H1 (cell line): ENCODE measurements around the gene OR2H2. TPM values are rescaled to one million over a fixed set of nuclear protein-coding genes. Genes with fewer than 3 reads are reported as not detected.

Source experiments
- CTCF ChIA-PET: fragments of 300-600 bp; sonication (Branson Sonifier 250); formaldehyde crosslinking; loops from one replicate; lab custom pipeline; 2021; ENCODE audit not compliant: partially characterized antibody; lab: Charles Lee
- POLR2A ChIA-PET: fragments of 300-600 bp; sonication (Branson Sonifier 250); formaldehyde crosslinking; loops from one replicate; lab custom pipeline; 2021; ENCODE audit warnings: inconsistent platforms; ENCODE audit not compliant: partially characterized antibody; lab: Charles Lee
- DNase-seq, 2 experiments: peaks; one replicate each; pipeline versions ENCODE4 v3.0.0 to v3.0.0-alpha.2; 2010 to 2022; ENCODE audit warnings: low spot score in 2 of 2, low read depth in 1 of 2, mixed read lengths in 1 of 2
- FAIRE-seq: peaks from 2 replicates; lab custom pipeline; 2011; peaks lifted over from hg19 to GRCh38; lab: Jason Lieb, UNC
- H2AFZ ChIP-seq: 2 replicates; pipeline ENCODE4 v1.8.1; 2012; ENCODE audit warnings: low read length, inconsistent platforms
- H2AK5ac ChIP-seq: 2 replicates; pipeline ENCODE4 v1.6.1; 2013; ENCODE audit warnings: low read depth, low read length
- H2BK120ac ChIP-seq: replicated peaks from 2 replicates; pipeline ENCODE3; 2013; ENCODE audit warnings: low read depth, low read length, inconsistent platforms
- H2BK12ac ChIP-seq: 2 replicates; pipeline ENCODE4 v1.6.1; 2013; ENCODE audit warnings: low read depth, low read length
- H2BK15ac ChIP-seq: 2 replicates; pipeline ENCODE4 v1.6.1; 2013; ENCODE audit warnings: low read length
- H2BK20ac ChIP-seq: 2 replicates; pipeline ENCODE4 v1.6.1; 2013; ENCODE audit warnings: low read length
- H2BK5ac ChIP-seq: 2 replicates; pipeline ENCODE4 v1.6.1; 2013; ENCODE audit warnings: low read depth, low read length
- H3K14ac ChIP-seq: 2 replicates; pipeline ENCODE4 v1.6.1; 2013; ENCODE audit warnings: inconsistent platforms; ENCODE audit not compliant: insufficient read length
- H3K18ac ChIP-seq: 2 replicates; pipeline ENCODE4 v1.6.1; 2013; ENCODE audit warnings: low read length; ENCODE audit errors: extremely low read depth
- H3K23ac ChIP-seq: 2 replicates; pipeline ENCODE4 v1.6.1; 2013; ENCODE audit warnings: inconsistent platforms; ENCODE audit not compliant: insufficient read length
- H3K23me2 ChIP-seq: 2 replicates; pipeline ENCODE4 v1.6.1; 2013; ENCODE audit warnings: low read depth, low read length
- H3K27ac ChIP-seq: 2 replicates; pipeline ENCODE4 v1.6.1; 2011; ENCODE audit warnings: low read depth, low read length, inconsistent platforms
- H3K27me3 ChIP-seq, 4 experiments: replicated peaks in 1 of 4; 1 replicate in 1 of 4; 2 replicates in 3 of 4; pipeline versions ENCODE4 v1.6.1 to v1.8.1; 2011 to 2013; ENCODE audit warnings: low read length in 3 of 4, mild to moderate bottlenecking in 3 of 4, inconsistent platforms in 2 of 4, mixed read lengths in 2 of 4, moderate library complexity in 1 of 4; ENCODE audit not compliant: control insufficient read depth in 3 of 4, insufficient read depth in 3 of 4; ENCODE audit errors: extremely low read depth in 1 of 4
- H3K36me3 ChIP-seq, 4 experiments: 2 replicates each; pipeline versions ENCODE4 v1.6.1 to v1.8.1; 2011 to 2013; ENCODE audit warnings: mild to moderate bottlenecking in 4 of 4, low read length in 3 of 4, moderate library complexity in 2 of 4, control low read depth in 1 of 4, inconsistent platforms in 1 of 4; ENCODE audit not compliant: insufficient read depth in 4 of 4, control insufficient read depth in 2 of 4
- H3K4ac ChIP-seq: replicated peaks from 2 replicates; pipeline ENCODE3; 2013; ENCODE audit warnings: low read length, low read depth, mixed read lengths, inconsistent platforms; ENCODE audit not compliant: insufficient read length
- H3K4me1 ChIP-seq, 4 experiments: replicated peaks in 1 of 4; 1 replicate in 1 of 4; 2 replicates in 3 of 4; pipeline versions ENCODE4 v1.6.1 to v1.8.1; 2011 to 2013; ENCODE audit warnings: low read length in 3 of 4, inconsistent platforms in 2 of 4, mixed read lengths in 1 of 4; ENCODE audit not compliant: insufficient read depth in 4 of 4, control insufficient read depth in 3 of 4
- H3K4me2 ChIP-seq, 2 experiments: 2 replicates each; pipeline versions ENCODE4 v1.6.1 to v1.8.1; 2011 to 2013; ENCODE audit warnings: low read depth in 2 of 2, low read length in 2 of 2, control low read depth in 1 of 2, inconsistent platforms in 1 of 2, mild to moderate bottlenecking in 1 of 2; ENCODE audit not compliant: insufficient read depth in 1 of 2
- H3K4me3 ChIP-seq, 4 experiments: fragments of 200-600, 300-600 bp in 1 of 4; sonication (generic), shearing (Covaris generic), sonication (Bioruptor Twin) in 1 of 4; 2 replicates each; pipeline versions ENCODE4 v1.5.1 to v1.8.1; 2011 to 2016; ENCODE audit warnings: low read length in 4 of 4, low read depth in 3 of 4, control low read depth in 2 of 4, inconsistent platforms in 2 of 4, mild to moderate bottlenecking in 2 of 4, mixed read lengths in 1 of 4, moderate library complexity in 1 of 4; ENCODE audit not compliant: insufficient read depth in 2 of 4; ENCODE audit errors: extremely low read depth in 1 of 4
- H3K56ac ChIP-seq: replicated peaks from 2 replicates; pipeline ENCODE3; 2013; ENCODE audit warnings: low read depth, mild to moderate bottlenecking, mixed read lengths, low read length, inconsistent platforms; ENCODE audit not compliant: insufficient read length
- H3K79me1 ChIP-seq: 2 replicates; pipeline ENCODE4 v1.6.1; 2013; ENCODE audit warnings: low read depth, low read length, control low read depth
- H3K79me2 ChIP-seq, 2 experiments: 2 replicates each; pipeline versions ENCODE4 v1.6.1 to v1.8.1; 2012 to 2013; ENCODE audit warnings: low read length in 2 of 2, mild to moderate bottlenecking in 2 of 2, inconsistent platforms in 1 of 2; ENCODE audit not compliant: insufficient read depth in 2 of 2, control insufficient read depth in 1 of 2
- H3K9ac ChIP-seq, 4 experiments: replicated peaks in 1 of 4; 1 replicate in 1 of 4; 2 replicates in 3 of 4; pipeline versions ENCODE4 v1.6.1 to v1.8.1; 2011 to 2013; ENCODE audit warnings: low read depth in 3 of 4, low read length in 3 of 4, control low read depth in 2 of 4, mild to moderate bottlenecking in 2 of 4, moderate library complexity in 2 of 4, inconsistent platforms in 1 of 4; ENCODE audit errors: extremely low read depth in 1 of 4
- H3K9me3 ChIP-seq, 2 experiments: 2 replicates each; pipeline versions ENCODE4 v1.6.1 to v1.8.1; 2012 to 2013; ENCODE audit warnings: mild to moderate bottlenecking in 2 of 2, moderate library complexity in 2 of 2, control low read depth in 1 of 2, inconsistent platforms in 1 of 2, low read depth in 1 of 2, low read length in 1 of 2, mixed read lengths in 1 of 2; ENCODE audit not compliant: insufficient read depth in 2 of 2
- H4K20me1 ChIP-seq, 2 experiments: replicated peaks in 1 of 2; 2 replicates each; pipeline versions ENCODE3 to v1.8.1; 2011 to 2013; ENCODE audit warnings: inconsistent platforms in 2 of 2, low read length in 2 of 2, mild to moderate bottlenecking in 1 of 2; ENCODE audit not compliant: insufficient read depth in 2 of 2, control insufficient read depth in 1 of 2
- H4K5ac ChIP-seq: 2 replicates; pipeline ENCODE4 v1.6.1; 2013; ENCODE audit warnings: low read length, low read depth, mixed read lengths, inconsistent platforms; ENCODE audit not compliant: insufficient read length
- H4K8ac ChIP-seq: 2 replicates; pipeline ENCODE4 v1.8.0; 2013; ENCODE audit warnings: mild to moderate bottlenecking, moderate library complexity, low read length, inconsistent platforms; ENCODE audit not compliant: insufficient read depth; ENCODE audit errors: extremely low read depth
- H4K91ac ChIP-seq: replicated peaks from 2 replicates; pipeline ENCODE3; 2013; ENCODE audit warnings: low read length, mixed read lengths, inconsistent platforms; ENCODE audit not compliant: insufficient read length
- CBX5 ChIP-seq: fragments of 300-800, 300-1000 bp; sonication (generic); IDR thresholded peaks from 2 replicates; pipeline ENCODE4 v1.7.1; 2016; ENCODE audit warnings: antibody characterized with exemption, low read length, low read depth
- CHD1 ChIP-seq: IDR thresholded peaks from 2 replicates; pipeline ENCODE4 v1.6.1; 2012; ENCODE audit warnings: low read depth, low read length, improper control_type of control experiment
- E2F6 ChIP-seq: IDR thresholded peaks from 2 replicates; pipeline ENCODE4 v1.6.1; 2012; ENCODE audit warnings: inconsistent platforms
- EGR1 ChIP-seq: IDR thresholded peaks from 2 replicates; pipeline ENCODE4 v1.6.1; 2011; ENCODE audit warnings: low read depth, low read length, borderline replicate concordance
- HDAC2 ChIP-seq, 2 experiments: fragments of 300-600 bp in 1 of 2; sonication (generic) in 1 of 2; IDR thresholded peaks; 2 replicates each; pipeline ENCODE4 v1.6.1; 2011 to 2012; ENCODE audit warnings: low read depth in 2 of 2, low read length in 2 of 2, mild to moderate bottlenecking in 2 of 2, moderate library complexity in 2 of 2, borderline replicate concordance in 1 of 2, inconsistent platforms in 1 of 2
- POLR2AphosphoS5 ChIP-seq: IDR thresholded peaks from 2 replicates; pipeline ENCODE4 v1.6.1; 2011; ENCODE audit warnings: low read depth, low read length
- RXRA ChIP-seq: IDR thresholded peaks from 2 replicates; pipeline ENCODE4 v1.6.1; 2011; ENCODE audit warnings: low read depth, mild to moderate bottlenecking, low read length, moderate library complexity; ENCODE audit not compliant: insufficient read depth
- SIN3A ChIP-seq, 2 experiments: IDR thresholded peaks in 1 of 2; conservative IDR thresholded peaks in 1 of 2; 2 replicates each; pipeline ENCODE4 v1.6.1; 2011 to 2012; ENCODE audit warnings: low read length in 2 of 2, improper control_type of control experiment in 1 of 2, low read depth in 1 of 2, mild to moderate bottlenecking in 1 of 2
- SP2 ChIP-seq: IDR thresholded peaks from 2 replicates; pipeline ENCODE4 v1.6.1; 2012; ENCODE audit warnings: mild to moderate bottlenecking, low read length, inconsistent platforms
- TAF1 ChIP-seq: IDR thresholded peaks from 2 replicates; pipeline ENCODE4 v1.6.1; 2011; ENCODE audit warnings: mild to moderate bottlenecking, low read depth, low read length
- TCF12 ChIP-seq: IDR thresholded peaks from 2 replicates; pipeline ENCODE4 v1.6.1; 2011; ENCODE audit warnings: low read depth, mild to moderate bottlenecking, low read length
- YY1 ChIP-seq: IDR thresholded peaks from 2 replicates; pipeline ENCODE4 v1.6.1; 2011; ENCODE audit warnings: low read depth, mild to moderate bottlenecking, low read length
- WGBS, 2 experiments: shearing (Covaris generic) in 1 of 2; methylation state at CpG; one replicate each; pipeline versions ENCODE4 v1.1.6 to v1.1.7; 2013 to 2015; ENCODE audit warnings: low lambda C conversion rate in 2 of 2, mixed read lengths in 2 of 2, inconsistent platforms in 1 of 2, low coverage in 1 of 2, missing lambda C conversion rate in 1 of 2; ENCODE audit not compliant: insufficient replicate concordance in 2 of 2, insufficient coverage in 1 of 2, insufficient read length in 1 of 2; ENCODE audit errors: extremely low coverage in 1 of 2, missing lambda C conversion rate in 1 of 2; 5-methylcytosine and 5-hydroxymethylcytosine counted together
- polyA plus RNA-seq, 7 experiments: library from polyadenylated mRNA; depleted of rRNA in 3 of 7; stranded (reverse) in 5 of 7; unstranded in 2 of 7; fragments of >200 nt in 5 of 7; fragments of 200-250 nt in 2 of 7; gene quantifications; 1 replicate in 5 of 7; 2 replicates in 1 of 7; 4 replicates in 1 of 7; pipeline versions ENCODE4 v1.2.1 to v1.2.3, GENCODE V29; 2011 to 2013; ENCODE audit warnings: missing spikeins in 2 of 7, mixed read lengths in 2 of 7
- total RNA-seq: library from RNA; stranded (reverse); fragmentation: NEBNext Ultra II Directional; extraction: Animal tissue kit (Norgen Biotek cat#: 25700); gene quantifications from 2 replicates; pipeline ENCODE4 v1.2.1, GENCODE V29; 2021

OR2H2 gene
- total and polyA plus RNA-seq, 2 of the 8 experiments (the other 6 are each of a cell fraction or from before 2014, with no cell fraction given): not detected

GRCh38 chr6:29624520-29624961 is 39.6 kb downstream of the OR2H2 start:
- peak overlapping the region; percentile 54; the same call in 1 of the 2 replicates for H2BK5ac ChIP-seq
- H3K4me3 ChIP-seq: peak overlapping the region in 3 of 4 experiments; percentile 10 to 92 (median 36); a peak in 4 of 8 replicates
- H3K23ac ChIP-seq: no peak overlapping the region
- no peak overlapping the region for H3K9ac ChIP-seq
- H4K91ac ChIP-seq: no peak overlapping the region
- ChIA-PET CTCF (interaction anchor here (0.8 to 33.1 kb wide), 7 partner anchors 9 to 72 kb away, joined by 3 to 658 read pairs (median 4); partner anchors contain the start of gene MOG), POLR2A (interaction anchor here (0.7 to 4.9 kb wide), 8 partner anchors 9 to 26 kb away, joined by 3 to 58 read pairs (median 8); partner anchors contain the start of gene GABBR1)
- peaks cover 12% of the 10 kb centered on the region for H3K79me1 ChIP-seq
- no peak overlapping the region for H3K14ac ChIP-seq
- H3K56ac ChIP-seq: no peak overlapping the region
- H3K4ac ChIP-seq: no peak overlapping the region
- H4K20me1 ChIP-seq: peaks cover 5 to 8% of the 10 kb centered on the region in 2 experiments
- H3K4me2 ChIP-seq: peak overlapping the region; percentile 78 to 93
- H3K4me1 ChIP-seq: peaks cover 6 to 35% (median 28%) of the 10 kb centered on the region in 4 experiments
- H3K9me3 ChIP-seq: no peaks in the 10 kb centered on the region
- no peak overlapping the region for H2AK5ac ChIP-seq
- 6% methylated on average over 3 of the region's 3 CpGs; no CpG with 5 or more reads in 1 of the 2 experiments for WGBS, 2 experiments
- no peak overlapping the region for H2BK120ac ChIP-seq
- H3K79me2 ChIP-seq: peaks cover 13 to 48% of the 10 kb centered on the region in 2 experiments
- no peak overlapping the region for H4K8ac ChIP-seq
- DNase-seq (no peak), FAIRE-seq (no peak)
- no peak overlapping the region for H2BK12ac ChIP-seq
- no peak overlapping the region for H2AFZ ChIP-seq
- no peaks in the 10 kb centered on the region for H3K27me3 ChIP-seq
- peak overlapping the region; percentile 9; the same call in 1 of the 2 replicates for H3K18ac ChIP-seq
- H3K27ac ChIP-seq: no peak overlapping the region
- H4K5ac ChIP-seq: no peak overlapping the region
- no peak overlapping the region for H2BK15ac ChIP-seq
- peaks cover 25% of the 10 kb centered on the region for H3K23me2 ChIP-seq
- H3K36me3 ChIP-seq: peaks cover 32 to 46% (median 40%) of the 10 kb centered on the region in 4 experiments
- peak overlapping the region; percentile 34; the same call in 1 of the 2 replicates for H2BK20ac ChIP-seq
- no peak for TF ChIP-seq CHD1
- TF ChIP-seq HDAC2 (IDR thresholded peaks at IDR 0.05; ENCODE audit: borderline replicate concordance in 1 of 2, low read depth in 2 of 2, low read length in 2 of 2): peak; percentile 53 to 69; a peak in 1 of 4 replicates
- no peak for TF ChIP-seq TAF1
- TF ChIP-seq SIN3A (conservative IDR thresholded peaks at IDR 0.05 in 1 of 2, IDR thresholded peaks at IDR 0.05 in 1 of 2; ENCODE audit: low read depth in 1 of 2, low read length in 2 of 2): peak; percentile 56 to 86; a peak in 3 of 4 replicates
- no peak for TF ChIP-seq TCF12
- no peak for TF ChIP-seq RXRA
- TF ChIP-seq EGR1: no peak
- no peak for TF ChIP-seq POLR2AphosphoS5
- TF ChIP-seq E2F6: no peak
- no peak for TF ChIP-seq YY1
- TF ChIP-seq SP2: no peak
- no peak for TF ChIP-seq CBX5
